HL-60/S4 treated with phorbol 12-myristate 13-acetate at 8.2 ng/mL for 4 days and 3 days (cell line): ENCODE data around the gene FILIP1.
"Not testable (repeated sequence)": the region's sequence is repeated elsewhere in the genome, so short reads cannot be mapped to it uniquely, and the experiment has no call there.

Experiments used
- in situ Hi-C: fragments of 300-500 bp; cut with MboI; formaldehyde crosslinking; loops from 2 replicates; pipeline ENCODE4 v1.15.0; 2022; ENCODE audit warnings: low sequenced_read_pairs

FILIP1 gene

GRCh38 chr6:75421316-75422023 lies 72.1 kb downstream of the FILIP1 start:
- in situ Hi-C loops: no loop called here

- in situ Hi-C loops: no loop called here
Measured at GRCh38 chr6:75419980-75420379, 73.6 kb downstream of the FILIP1 start.

- in situ Hi-C loops: no loop called here
Measured at GRCh38 chr6:75419416-75419815, 74.2 kb downstream of the FILIP1 start.

- in situ Hi-C loops: no loop called here
Measured at GRCh38 chr6:75418233-75418632, 75.4 kb downstream of the FILIP1 start.

- in situ Hi-C loops: no loop called here
Measured at GRCh38 chr6:75416443-75416842, 77.2 kb downstream of the FILIP1 start.

GRCh38 chr6:75415804-75416203 lies 77.8 kb downstream of the FILIP1 start:
- in situ Hi-C loops: no loop called here

- in situ Hi-C loops: no loop called here
Measured at GRCh38 chr6:75414445-75415021, 79.1 kb downstream of the FILIP1 start.

- in situ Hi-C loops: no loop called here
Measured at GRCh38 chr6:75412969-75413662, 80.5 kb downstream of the FILIP1 start.

- in situ Hi-C loops: not testable (repeated sequence)
Measured at GRCh38 chr6:75410564-75410963, 83.0 kb downstream of the FILIP1 start.

GRCh38 chr6:75409928-75410327 lies 83.7 kb downstream of the FILIP1 start:
- in situ Hi-C loops: no loop called here

GRCh38 chr6:75409286-75409685 lies 84.3 kb downstream of the FILIP1 start:
- in situ Hi-C loops: no loop called here

GRCh38 chr6:75403563-75404080 lies 90.0 kb downstream of the FILIP1 start:
- in situ Hi-C loops: no loop called here

- in situ Hi-C loops: no loop called here
Measured at GRCh38 chr6:75402296-75402695, 91.3 kb downstream of the FILIP1 start.

GRCh38 chr6:75397656-75398465 lies 95.7 kb downstream of the FILIP1 start:
- in situ Hi-C loops: no loop called here

GRCh38 chr6:75397171-75397570 lies 96.4 kb downstream of the FILIP1 start:
- in situ Hi-C loops: no loop called here

- in situ Hi-C loops: no loop called here
Measured at GRCh38 chr6:75396005-75396800, 97.4 kb downstream of the FILIP1 start.

GRCh38 chr6:75393806-75394205 lies 99.8 kb downstream of the FILIP1 start:
- in situ Hi-C loops: no loop called here

- in situ Hi-C loops: no loop called here
Measured at GRCh38 chr6:75391276-75391675, 102.3 kb downstream of the FILIP1 start.

GRCh38 chr6:75386050-75386770 lies 107.4 kb downstream of the FILIP1 start:
- in situ Hi-C loops: no loop called here

GRCh38 chr6:75384116-75384515 lies 109.5 kb downstream of the FILIP1 start:
- in situ Hi-C loops: no loop called here
